Fibroblast of skin of back (primary cell): ENCODE measurements around the gene RSBN1L.
"Not testable (repeated sequence)": the region's sequence is repeated elsewhere in the genome, so short reads cannot be mapped to it uniquely, and the experiment has no call there.

Source experiments
- DNase-seq: peaks from one replicate; pipeline ENCODE4 v3.0.0-alpha.2; 2013

Gene RSBN1L

DNA sequence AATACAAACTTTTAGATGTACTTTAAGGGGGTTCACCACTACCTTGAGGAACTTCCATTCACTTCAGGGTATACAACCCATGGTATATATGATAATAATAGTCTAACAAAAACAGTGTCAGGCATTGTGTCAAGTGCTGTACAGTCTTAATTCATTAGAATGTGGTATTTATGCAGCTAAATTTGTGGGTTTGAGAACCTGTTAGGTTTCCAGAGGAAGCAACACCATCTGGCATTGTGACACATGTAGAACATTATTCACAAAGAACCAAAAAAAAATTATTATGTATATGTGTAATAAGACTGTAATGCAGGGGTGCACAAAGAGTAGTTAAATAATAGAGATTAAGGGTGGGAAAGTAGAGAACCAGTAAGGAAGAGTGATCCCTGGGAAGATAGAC lies 75.6 kb downstream of the RSBN1L start:
- no peak for DNase-seq

DNA sequence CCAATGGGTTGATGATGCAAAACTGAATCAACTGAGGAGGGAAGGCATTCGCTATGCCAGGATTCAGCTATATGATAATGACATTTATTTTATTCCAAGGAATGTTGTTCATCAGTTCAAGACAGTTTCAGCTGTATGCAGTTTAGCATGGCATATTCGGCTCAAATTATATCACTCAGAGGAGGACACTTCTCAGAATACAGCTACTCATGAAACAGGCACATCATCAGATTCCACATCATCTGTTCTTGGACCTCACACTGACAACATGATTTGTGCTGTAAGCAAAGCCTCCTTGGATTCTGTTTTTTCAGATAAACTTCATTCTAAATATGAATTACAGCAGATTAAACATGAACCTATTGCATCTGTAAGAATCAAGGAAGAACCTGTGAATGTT lies 82.3 kb downstream of the RSBN1L start:
- DNase-seq: no peak

DNA sequence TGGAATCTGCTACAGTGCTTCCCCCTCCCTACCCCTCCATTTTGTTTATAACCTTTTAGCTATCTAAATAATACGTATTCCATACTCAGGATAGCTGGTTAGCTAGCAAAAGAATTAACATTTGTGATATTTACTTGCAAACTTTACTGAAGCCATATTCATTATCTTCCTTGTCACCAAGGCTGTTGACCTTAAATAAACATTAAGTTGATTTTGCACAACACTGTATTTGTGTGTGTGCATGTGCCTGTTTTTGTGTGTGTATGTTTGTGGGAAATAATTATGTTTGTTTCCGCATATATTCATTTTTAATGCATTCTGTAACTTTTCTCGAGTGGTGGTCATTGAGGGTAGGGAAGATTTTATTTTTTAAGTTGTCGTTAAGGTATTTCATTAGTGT lies 86.1 kb downstream of the RSBN1L start:
- DNase-seq: no peak

DNA sequence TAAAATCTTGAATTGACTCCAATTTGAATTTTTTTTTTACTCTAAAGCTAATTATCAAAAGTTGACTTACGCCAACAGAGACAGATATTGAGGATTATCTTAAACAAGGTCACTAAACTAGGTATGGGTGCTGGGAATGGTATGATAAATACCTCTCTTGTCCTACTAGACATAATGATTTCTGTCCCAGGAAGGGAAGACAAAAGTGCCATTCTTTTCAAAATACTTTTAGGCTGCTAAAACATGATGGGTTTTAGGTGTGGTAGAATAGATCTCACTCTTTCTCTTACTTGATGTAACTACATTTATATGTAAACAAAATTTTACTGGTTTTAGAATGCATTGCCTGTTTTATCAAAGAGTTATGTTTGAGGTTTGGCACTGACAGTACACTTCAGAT lies 86.9 kb downstream of the RSBN1L start:
- DNase-seq: no peak

DNA sequence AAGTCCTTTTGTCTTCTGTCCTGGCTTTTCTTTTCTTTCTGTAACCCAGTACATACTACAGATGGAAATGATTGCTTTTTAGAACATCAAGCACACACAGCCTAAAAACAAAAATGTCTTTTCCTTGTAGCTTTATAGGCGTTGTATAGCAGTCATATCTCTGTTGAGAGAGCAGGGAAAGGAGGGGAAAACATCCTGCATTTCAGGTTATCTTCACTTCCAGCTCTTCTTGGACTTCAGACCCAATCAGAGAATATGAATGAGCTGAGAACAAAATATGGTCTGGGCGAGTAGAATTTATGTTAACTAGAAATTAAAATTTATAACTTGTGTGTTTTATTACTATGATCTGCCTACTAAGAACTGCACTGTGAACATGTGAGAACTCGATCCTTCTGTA lies 87.3 kb downstream of the RSBN1L start:
- no peak for DNase-seq

DNA sequence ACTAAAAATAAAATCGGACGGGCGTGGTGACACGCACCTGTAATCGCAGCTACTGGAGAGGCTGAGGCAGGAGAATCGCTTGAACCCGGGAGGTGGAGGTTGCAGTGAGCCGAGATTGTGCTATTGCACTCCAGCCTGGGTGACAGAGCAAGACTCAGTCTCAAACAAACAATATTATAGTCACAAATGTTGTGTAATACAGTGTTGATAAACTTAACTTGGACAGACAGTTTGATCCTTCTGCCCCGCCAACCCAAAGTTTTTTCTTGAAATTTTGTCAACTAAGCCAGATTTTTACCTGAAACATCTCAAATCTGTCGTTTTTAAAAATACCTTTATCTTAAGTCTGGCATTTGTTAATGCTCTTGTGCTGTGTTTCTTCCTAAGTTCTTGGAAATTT lies 88.2 kb downstream of the RSBN1L start:
- DNase-seq: not testable (repeated sequence)

DNA sequence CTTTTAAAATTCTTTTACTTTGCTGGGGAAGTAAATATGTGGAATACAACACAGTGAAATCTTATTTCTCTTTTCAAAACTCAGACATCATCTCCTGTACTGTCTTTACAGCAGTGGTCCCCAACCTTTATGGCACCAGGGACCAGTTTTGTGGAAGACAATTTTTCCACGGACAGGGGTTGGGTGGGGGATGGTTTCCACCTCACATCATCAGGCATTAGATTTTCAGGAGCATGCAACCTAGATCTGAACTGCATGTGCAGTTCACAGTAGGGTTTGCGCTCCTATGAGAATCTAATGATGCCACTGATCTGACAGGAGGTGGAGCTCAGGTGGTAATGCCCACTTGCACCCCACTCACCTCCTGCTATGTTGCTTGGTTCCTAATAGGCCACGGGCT lies 89.8 kb downstream of the RSBN1L start:
- DNase-seq: no peak

DNA sequence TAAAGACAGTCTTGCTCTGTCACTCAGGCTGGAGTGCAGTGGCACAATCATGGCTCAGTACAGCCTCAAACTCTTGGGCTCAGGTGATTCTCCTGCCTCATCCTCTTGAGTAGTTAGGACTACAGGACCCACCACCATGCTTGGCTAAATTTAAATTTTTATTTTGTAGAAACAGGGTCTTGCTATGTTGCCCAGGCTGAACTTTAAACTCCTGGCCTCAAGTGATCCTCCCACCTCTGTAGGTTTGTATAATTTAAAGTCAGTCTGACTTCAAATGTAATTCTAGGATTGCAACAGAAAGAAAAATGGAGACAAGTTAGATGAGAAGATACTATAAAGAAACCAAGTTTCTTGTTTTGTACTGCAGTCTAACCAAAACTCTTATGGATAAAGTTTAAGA lies 90.5 kb downstream of the RSBN1L start:
- no peak for DNase-seq

DNA sequence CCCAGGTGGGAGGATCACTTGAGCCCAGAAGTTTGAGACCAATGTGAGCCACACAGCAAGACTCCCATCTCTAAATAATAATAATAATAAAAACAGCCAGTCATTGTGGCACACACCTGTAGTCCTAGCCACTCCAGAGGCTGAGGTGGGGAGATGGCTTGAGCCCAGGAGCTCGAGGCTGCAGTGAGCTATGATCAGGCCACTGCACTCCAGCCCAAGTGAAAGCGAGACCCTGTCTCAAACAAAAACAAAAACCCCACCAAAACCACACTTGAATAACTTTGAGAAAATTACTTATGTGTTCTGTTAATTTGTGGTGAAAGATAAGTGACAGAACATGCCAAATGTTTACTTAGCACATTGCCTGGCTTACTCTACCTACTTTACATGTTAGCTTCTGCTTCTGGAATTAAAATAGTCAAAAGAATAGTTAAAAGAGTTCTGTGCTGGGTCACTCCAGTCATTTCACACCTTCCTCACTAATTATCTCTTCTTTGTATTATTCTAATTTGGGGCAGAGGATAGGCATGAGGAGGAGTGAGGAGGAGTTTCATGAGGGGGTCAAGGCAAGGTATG lies 92.2 kb downstream of the RSBN1L start:
- no peak for DNase-seq

DNA sequence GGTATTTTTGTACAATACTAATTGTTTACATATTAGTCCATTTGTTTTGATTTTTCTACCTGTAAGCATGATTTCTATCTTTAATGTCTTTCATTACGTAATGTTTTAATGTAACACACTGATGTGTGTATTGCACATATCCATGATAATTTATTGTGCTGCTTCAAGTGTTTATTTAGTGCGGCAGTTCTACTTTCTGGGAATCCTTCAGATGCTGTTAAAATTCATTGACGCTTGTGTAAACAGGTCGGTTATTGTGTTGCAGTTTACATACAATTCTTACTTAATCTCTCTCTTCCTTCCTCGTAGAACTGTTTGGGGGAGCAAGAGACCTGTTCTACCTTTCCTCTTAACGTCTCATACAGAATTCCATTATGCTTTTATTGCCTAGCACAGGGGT lies 95.1 kb downstream of the RSBN1L start:
- no peak for DNase-seq

DNA sequence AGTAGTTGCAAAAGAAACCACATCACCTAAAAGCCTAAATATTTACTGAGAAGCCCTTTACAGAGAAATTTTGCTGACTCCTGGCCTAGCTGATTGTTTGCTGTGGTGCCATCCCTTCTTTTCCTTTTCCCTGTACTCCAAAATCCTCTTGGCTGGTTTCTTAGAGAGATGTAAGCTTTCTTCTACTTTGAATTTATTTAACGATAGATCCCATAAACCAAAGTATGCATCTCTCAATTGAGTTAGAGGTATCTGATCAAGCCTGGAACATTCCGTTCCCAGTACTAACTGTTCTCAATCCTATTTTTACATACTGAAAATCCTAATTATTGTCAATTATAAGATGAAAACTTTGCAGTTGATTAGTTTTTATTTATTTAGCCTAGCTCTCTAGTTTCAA lies 95.7 kb downstream of the RSBN1L start:
- no peak for DNase-seq

DNA sequence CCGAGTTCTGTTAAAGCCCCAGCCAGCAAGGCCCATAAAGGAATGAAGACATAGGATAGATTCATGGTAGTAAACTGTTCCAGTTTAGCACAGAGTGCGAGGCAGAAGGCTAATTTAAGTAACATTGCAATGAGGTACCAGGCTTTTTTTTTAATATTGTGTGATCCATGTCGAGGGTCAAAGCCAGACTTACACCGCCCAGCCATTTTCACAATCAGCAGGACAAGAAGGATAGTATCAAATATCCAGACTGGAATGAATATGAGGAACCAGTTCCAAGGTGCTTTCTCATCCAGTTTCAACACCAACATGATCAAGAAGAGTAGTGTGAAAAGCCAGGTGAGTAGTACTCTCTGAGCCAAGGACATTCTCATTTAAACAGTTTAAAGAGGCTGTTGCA lies 97.7 kb downstream of the RSBN1L start:
- no peak for DNase-seq

DNA sequence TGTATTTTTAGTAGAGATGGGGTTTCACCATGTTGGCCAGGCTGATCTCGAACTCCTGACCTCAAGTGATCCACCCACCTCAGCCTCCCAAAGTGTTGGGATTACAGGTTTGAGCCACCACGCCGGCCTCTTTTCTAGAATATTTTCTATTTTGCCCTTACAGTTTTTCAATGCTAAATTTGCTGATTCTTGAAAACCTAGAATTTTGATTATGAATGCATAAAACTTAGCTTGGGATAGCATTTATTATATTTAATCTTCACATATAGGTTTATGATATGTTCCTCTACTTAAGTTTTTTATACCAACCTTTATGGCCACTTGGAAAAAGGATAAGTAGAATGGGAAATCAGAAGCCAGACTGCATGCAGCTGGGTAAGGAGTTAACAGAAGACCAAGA lies 99.8 kb downstream of the RSBN1L start:
- no peak for DNase-seq

DNA sequence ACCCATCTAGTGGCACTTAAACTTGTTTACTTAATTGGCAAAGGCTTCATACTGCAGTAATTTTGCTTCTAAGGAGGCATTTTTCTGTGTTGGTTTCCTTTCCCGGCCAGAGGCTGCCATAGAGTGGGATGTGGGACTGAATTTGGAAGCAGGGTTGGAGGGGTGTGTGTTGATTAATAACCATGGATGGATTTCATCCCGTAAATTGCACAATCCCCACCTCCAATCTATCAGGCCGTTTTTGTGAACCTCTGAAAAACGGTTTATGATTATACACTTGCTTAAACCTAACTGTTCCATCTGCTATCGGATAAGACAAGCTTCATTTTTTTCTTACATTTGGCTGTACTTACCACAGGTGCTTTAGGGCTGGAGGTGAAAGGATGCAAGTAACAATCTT lies 100.7 kb downstream of the RSBN1L start:
- no peak for DNase-seq

DNA sequence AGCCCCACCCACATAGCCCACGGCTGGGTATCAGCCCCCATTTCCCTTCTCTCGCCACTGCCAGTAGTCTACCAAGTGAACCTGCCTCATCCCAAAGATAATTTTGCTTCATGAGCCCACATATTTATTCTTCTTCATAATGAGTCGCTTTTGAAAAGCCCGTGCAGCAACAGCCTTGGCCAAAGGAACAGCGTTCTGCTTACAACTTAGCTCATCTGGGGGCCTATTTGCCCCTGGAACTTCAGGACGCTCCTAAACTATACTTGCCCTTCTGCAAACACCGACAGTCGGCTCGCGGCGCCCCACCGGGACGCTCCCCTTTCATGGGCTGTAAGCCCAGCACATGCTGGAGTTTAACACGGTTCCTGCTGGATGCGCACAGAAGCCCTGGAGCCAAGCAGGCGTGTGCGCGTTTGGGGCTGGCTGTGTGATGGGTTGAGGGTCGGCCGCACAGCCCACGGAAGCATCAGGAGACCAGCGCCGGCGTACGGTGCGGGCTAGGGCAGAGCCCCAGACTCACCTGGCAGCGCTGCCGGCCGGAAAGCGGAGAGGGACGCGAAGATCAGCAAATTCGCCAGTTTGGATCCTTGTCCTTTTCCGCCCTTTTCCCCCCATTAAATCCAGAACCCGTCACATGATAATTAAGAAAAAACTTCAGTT lies 101.6 kb downstream of the RSBN1L start:
- DNase-seq: peak; percentile 11

DNA sequence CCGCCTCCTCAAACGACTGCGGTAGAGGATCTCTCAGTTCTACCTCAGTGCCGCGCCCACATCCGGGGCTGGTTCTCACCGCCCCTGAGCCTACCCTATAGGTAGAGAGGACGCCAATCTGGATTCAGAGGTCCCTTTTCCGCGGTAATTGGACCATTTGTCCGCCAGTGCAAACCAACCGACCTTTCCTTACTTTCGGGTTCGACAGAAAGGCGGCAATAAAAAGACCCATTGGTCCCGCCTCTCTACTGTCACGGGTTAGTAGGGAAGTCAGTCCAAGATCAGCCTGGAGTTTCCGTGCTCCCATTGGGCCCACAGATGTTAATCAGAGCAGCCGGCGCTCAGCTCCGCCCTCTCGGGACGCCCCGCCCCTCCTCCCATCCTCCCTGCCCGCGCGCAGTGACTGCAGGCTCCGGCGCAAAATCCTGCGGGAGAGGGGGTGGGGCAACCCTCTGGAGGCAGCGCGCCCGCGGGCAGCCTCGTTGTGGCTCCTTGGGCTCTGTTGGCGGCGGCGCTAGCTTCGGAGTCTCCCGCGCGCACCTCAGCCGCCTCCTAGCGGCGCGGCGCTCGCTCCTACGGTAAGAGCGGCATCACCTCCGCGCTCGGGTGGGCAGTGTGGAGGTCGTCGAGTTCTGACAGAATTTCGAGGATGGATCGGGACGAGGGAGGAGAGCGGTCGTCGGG lies 102.3 kb downstream of the RSBN1L start, which contains the start of the genes PHTF2 and TMEM60:
TSS of gene PHTF2 (plus strand) at position 380 of the 684 bp plus-strand sequence.
TSS of gene TMEM60 (minus strand) at position 41 of the 684 bp plus-strand sequence. CDS start 4,061 bp downstream, outside the sequence.
- peak; percentile 100 for DNase-seq

DNA sequence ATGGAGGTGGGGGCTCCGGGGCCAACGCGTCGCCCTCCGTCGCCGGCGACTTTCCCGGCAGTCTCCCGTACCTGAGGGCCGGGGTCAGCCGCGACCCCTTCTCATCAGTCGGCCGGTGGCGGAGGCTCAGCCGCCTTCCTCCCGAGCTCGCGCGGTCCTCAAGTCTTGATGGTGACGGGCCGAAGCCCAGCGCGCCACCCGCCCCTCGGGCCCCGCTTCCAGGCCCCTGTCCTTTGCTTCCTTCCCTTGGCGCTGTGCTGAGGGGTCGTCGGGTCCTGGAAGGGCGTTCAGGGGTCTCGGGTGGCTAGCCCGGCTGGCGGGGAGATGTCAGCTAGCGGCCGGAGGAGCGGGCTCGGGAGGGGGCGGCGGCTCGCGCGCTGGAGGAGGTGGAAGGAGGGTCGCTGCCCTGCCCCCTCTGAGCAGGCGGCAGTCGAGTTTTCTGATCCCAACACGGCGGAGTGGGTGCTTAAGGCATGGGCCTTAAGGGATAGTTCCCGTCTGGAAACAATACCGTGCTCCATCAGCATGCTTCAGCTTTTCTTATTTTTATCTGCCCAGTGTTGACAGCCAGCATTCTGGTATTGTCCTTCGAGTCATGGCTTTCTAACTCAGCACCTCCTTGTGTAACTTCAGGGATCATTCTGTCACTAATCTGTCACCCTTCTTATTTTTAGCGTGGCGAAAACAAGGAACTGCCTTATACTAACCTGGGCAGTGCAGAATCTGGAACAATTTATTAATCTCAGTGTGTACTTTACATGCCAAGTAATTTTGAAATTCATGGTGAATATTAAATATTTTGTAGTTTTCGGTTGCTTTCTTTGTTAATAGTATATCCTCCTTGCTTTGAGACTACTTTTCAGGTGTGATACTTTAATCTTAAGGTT lies 103.1 kb downstream of the RSBN1L start:
- peak; percentile 34 for DNase-seq

DNA sequence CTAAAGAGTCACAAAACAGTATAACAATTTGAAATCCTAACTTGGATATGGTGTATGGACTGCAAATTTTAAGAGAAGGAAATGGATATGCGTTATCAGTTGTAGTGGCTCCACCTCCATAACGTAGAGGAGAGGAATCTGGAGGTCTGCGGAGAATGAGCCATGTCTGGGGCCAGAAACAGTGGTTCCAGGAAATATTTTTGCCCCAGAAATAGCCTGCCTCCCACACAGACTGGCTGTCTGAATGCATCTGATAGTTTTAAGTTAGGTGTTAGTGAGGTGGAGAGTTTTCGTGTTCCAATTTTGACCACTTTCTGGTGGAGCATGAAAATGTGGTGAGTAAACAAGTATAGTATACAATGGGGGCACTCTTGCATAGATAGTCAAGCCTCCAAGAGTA lies 103.9 kb downstream of the RSBN1L start:
- no peak for DNase-seq

DNA sequence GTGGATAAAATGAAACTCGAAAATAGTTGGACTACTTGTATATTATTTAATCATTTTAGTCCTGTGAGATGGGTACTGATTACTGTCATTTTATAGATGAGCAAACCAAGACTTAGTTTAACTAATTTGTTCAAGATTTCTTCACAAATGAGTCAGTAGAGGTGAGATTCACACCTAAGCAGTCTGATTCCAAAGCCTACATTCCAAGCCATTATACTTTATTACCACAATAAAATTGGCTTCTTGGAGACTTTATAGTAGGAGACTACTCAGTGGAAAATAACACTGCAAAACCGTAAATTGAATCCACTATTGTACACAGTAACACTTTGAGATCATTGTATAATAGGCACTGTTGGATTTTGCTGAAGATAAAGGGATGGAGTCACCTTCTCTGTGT lies 104.5 kb downstream of the RSBN1L start:
- no peak for DNase-seq

DNA sequence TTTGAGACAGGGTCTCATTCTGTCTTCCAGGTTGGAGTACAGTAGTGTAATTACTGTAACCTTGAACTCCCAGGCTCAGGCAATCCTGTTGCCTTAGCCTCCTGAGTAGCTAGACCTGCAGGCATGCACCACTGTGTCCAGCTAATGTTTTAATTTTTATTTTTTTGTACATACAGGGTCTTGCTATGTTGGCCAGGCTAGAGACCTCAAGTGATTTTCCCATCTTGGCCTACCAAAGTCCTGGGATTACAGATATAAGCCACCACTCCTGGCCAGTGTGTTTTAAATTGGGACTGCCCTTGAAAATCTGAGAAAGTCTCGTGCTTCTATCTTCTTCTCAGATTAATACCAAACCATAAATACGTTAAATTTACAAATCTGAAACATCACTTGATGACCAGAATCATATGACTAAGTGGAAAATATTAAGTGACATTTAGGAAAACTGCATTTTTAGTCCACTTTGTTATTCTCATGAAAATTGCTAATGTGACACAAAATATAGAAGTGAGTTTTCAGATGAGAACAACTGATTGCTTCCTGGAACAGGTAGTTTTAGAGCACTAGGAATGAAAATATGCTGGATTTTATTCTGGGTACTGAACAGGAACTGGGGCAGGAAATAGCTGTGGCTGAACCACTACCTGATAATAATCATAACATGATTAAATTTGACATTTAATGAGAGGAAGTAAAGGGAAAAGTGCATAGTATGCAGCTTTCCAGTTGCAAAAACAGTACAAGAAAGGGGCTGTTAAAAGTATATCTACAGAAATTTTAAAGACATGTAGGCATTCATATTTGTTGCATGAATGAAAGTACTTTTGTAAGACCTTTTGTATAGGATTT lies 106.5 kb downstream of the RSBN1L start:
- DNase-seq: no peak

DNA sequence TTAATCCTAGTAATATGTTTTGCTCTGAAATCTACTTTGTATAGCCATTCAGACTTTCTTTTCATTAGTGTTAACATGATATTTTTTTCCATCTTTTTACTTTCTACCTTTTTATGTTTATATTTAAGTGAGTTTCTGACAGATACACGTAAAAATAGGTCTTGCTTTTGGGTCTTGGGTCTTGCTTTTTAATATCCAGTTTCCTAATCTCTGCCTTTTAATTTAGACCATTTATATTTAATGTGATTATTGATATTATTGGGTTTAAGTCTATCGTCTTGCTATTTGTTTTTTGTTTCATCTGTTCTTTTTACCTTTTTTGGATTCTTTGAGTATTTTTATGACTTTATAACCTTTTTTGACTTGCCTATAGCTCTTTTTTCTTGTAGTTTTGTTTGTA lies 110.2 kb downstream of the RSBN1L start:
- DNase-seq: no peak

DNA sequence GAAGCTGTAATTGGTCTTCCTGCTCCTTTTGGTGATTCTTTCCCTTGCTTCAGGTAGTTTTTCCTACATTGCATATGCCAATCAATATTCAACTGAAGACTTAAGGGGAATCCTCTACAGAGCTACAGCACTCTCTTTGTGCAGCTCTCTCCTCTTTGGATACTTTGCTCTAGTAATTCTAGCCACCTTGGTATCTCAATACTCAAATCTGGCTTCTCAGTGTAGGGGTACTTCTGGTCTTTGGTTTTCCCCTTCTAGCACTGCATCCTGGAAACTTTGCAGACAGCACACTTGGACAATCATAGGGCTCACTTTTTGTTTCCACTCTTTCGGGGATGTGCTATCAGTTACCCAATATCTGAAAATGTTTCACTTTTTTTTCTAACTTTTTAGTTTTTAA lies 112.3 kb downstream of the RSBN1L start:
- DNase-seq: no peak
